DND-41 (cell line): Measurements from ENCODE around the gene LPCAT2.

Experiments used
- ATAC-seq: fragments of 200-7000 bp; cut with Tn5 transposase; 3 replicates; pipeline ENCODE4 v1.9.1; 2021; ENCODE audit warnings: low read depth; ENCODE audit not compliant: insufficient read depth
- DNase-seq: peaks from one replicate; pipeline ENCODE4 v3.0.0-alpha.2; 2020
- H2AFZ ChIP-seq: 2 replicates; pipeline ENCODE4 v1.6.0; 2012; ENCODE audit warnings: low read depth, low read length
- H3K27ac ChIP-seq: 2 replicates; pipeline ENCODE4 v1.5.1; 2012; ENCODE audit warnings: low read length, inconsistent platforms
- H3K27me3 ChIP-seq: fragments of 200-600 bp; sonication (generic); 2 replicates; pipeline ENCODE4 v1.6.0; 2012; ENCODE audit warnings: low read length, mild to moderate bottlenecking, inconsistent platforms; ENCODE audit not compliant: insufficient read depth, poor library complexity
- H3K36me3 ChIP-seq: 2 replicates; pipeline ENCODE4 v1.5.1; 2012; ENCODE audit warnings: low read length, inconsistent platforms; ENCODE audit not compliant: insufficient read depth
- H3K4me1 ChIP-seq: 2 replicates; pipeline ENCODE4 v1.5.1; 2012; ENCODE audit warnings: mild to moderate bottlenecking, low read length; ENCODE audit not compliant: insufficient read depth
- H3K4me2 ChIP-seq: 2 replicates; pipeline ENCODE4 v1.6.0; 2012; ENCODE audit warnings: mild to moderate bottlenecking, moderate library complexity, low read length, inconsistent platforms; ENCODE audit not compliant: insufficient read depth
- H3K4me3 ChIP-seq, 2 experiments: fragments of 200-600 bp in 1 of 2; shearing (Covaris generic) in 1 of 2; 2 replicates each; pipeline ENCODE4 v1.5.1; 2012 to 2016; ENCODE audit warnings: inconsistent platforms in 2 of 2, low read length in 2 of 2, mild to moderate bottlenecking in 2 of 2, low read depth in 1 of 2, moderate library complexity in 1 of 2
- H3K79me2 ChIP-seq: 2 replicates; pipeline ENCODE4 v1.6.0; 2012; ENCODE audit warnings: low read length, inconsistent platforms; ENCODE audit not compliant: insufficient read depth
- H3K9ac ChIP-seq: 2 replicates; pipeline ENCODE4 v1.6.0; 2012; ENCODE audit warnings: low read depth, mild to moderate bottlenecking, inconsistent platforms, low read length, moderate library complexity
- H3K9me3 ChIP-seq: 2 replicates; pipeline ENCODE4 v1.5.1; 2012; ENCODE audit warnings: low read length, moderate library complexity, mild to moderate bottlenecking, inconsistent platforms; ENCODE audit not compliant: insufficient read depth, severe bottlenecking
- H4K20me1 ChIP-seq: 2 replicates; pipeline ENCODE4 v1.6.0; 2012; ENCODE audit warnings: low read length; ENCODE audit not compliant: insufficient read depth
- EZH2 ChIP-seq: IDR thresholded peaks from 3 replicates; pipeline ENCODE4 v1.6.1; 2012; ENCODE audit warnings: borderline replicate concordance, low read depth, mild to moderate bottlenecking, moderate library complexity, low read length, inconsistent platforms; ENCODE audit not compliant: severe bottlenecking
- TF ChIP-seq, protein P1 (sequence below): IDR thresholded peaks from 2 replicates; pipeline ENCODE4 v1.5.1; 2012; ENCODE audit warnings: borderline replicate concordance, low read length, moderate library complexity, mild to moderate bottlenecking; ENCODE audit not compliant: poor library complexity, severe bottlenecking; ENCODE audit errors: extremely low read depth

Gene LPCAT2

DNA sequence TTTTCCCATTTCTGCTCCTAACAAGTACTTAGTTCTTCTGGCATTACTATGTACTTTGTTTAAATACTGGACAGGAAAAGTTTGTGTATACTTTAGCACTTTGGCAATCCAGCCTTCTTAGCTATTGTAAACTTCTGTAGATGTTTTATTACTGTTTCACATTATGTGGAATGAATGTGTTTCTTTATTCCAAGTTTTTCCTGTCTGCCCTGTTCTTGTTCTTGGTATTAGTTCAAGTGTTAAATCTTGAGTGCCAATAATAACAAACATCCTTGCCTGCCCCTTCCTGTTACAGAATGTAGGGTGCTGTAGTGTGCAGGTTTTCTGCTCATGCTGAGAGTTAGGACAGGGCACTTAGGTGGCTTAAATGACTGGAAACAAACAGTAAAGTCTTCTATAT is 50.4 kb downstream of the LPCAT2 start:
- H3K4me1 ChIP-seq: no peaks in the 10 kb centered on the region
- no peaks in the 10 kb centered on the region for H3K9me3 ChIP-seq
- H2AFZ ChIP-seq: no peak overlapping the region
- DNase-seq: no peak
- TF ChIP-seq EZH2: no peak
- TF ChIP-seq, protein P1, sequence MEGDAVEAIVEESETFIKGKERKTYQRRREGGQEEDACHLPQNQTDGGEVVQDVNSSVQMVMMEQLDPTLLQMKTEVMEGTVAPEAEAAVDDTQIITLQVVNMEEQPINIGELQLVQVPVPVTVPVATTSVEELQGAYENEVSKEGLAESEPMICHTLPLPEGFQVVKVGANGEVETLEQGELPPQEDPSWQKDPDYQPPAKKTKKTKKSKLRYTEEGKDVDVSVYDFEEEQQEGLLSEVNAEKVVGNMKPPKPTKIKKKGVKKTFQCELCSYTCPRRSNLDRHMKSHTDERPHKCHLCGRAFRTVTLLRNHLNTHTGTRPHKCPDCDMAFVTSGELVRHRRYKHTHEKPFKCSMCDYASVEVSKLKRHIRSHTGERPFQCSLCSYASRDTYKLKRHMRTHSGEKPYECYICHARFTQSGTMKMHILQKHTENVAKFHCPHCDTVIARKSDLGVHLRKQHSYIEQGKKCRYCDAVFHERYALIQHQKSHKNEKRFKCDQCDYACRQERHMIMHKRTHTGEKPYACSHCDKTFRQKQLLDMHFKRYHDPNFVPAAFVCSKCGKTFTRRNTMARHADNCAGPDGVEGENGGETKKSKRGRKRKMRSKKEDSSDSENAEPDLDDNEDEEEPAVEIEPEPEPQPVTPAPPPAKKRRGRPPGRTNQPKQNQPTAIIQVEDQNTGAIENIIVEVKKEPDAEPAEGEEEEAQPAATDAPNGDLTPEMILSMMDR: no peak
- H3K4me2 ChIP-seq: no peak overlapping the region
- no peaks in the 10 kb centered on the region for H3K79me2 ChIP-seq
- H3K27ac ChIP-seq: no peak overlapping the region
- no peaks in the 10 kb centered on the region for H3K36me3 ChIP-seq
- H4K20me1 ChIP-seq: no peaks in the 10 kb centered on the region
- H3K4me3 ChIP-seq: no peak overlapping the region
- H3K9ac ChIP-seq: no peak overlapping the region
- H3K27me3 ChIP-seq: peaks cover 5% of the 10 kb centered on the region
- no peak for ATAC-seq

DNA sequence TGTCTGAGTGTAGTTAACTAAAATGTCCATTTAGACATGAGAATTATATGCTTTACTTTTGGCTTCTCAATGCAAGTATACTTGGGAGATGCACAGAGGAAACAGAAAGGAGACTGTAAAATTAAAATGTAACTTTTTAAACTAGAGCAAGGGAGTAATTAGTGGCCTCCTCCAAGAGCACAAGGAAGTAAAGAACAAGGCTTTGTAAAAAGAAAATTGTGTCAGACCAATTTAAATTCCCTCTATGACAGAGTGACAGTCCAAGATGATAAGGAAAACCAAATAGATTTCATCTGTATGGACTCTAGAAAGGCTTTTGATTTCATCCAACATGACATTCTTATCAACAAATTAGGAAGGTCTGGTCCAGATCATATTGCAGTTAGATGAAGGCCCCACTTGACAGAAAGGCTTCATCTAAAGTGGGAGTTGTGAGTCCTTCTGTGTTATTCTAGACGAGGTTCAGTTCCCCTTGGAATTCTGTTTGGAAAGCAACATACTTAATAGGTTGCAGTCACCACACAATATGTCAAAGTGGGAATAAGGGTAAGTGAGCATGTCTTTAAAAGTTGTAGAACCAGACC is 51.2 kb downstream of the LPCAT2 start:
- Histone ChIP-seq H3K4me2 (no peak overlapping the region), H3K27ac (no peak overlapping the region), H3K9ac (no peak overlapping the region), H2AFZ (no peak overlapping the region), H3K27me3 (peaks cover 5% of the 10 kb centered on the region), H3K4me1 (no peaks in the 10 kb centered on the region), H4K20me1 (no peaks in the 10 kb centered on the region), H3K9me3 (no peaks in the 10 kb centered on the region), H3K36me3 (no peaks in the 10 kb centered on the region), H3K79me2 (no peaks in the 10 kb centered on the region), H3K4me3 (no peak overlapping the region)
- TF ChIP-seq, protein P1: no peak
- TF ChIP-seq EZH2: no peak
- DNase-seq (no peak), ATAC-seq (no peak)

DNA sequence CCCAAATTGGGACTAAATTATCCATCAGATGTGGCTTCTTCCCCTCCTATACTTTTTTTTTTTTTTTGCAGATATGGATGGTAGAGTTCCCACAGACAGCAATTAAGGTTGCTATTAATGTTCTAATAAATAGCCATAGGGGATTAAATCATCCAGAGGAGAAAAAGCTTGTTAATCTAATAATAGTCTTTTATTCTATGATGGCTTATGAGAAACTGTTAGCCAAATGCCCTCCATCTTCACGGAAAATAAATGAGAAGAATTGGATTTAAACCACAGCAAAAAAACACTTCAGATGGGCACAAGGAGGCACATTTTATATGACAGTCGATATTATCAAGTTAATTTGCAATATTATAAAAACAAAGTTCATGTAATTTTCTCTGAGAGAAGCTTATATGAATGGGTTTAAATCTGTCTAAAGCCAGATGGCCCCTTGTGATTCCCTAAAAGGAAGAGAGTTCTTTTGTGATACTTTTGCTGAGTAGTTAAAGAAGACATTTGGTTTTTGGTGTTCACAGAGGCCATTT is 52.5 kb downstream of the LPCAT2 start:
- no peaks in the 10 kb centered on the region for H3K9me3 ChIP-seq
- no peak overlapping the region for H2AFZ ChIP-seq
- no peaks in the 10 kb centered on the region for H3K79me2 ChIP-seq
- no peak overlapping the region for H3K27ac ChIP-seq
- peaks cover 5% of the 10 kb centered on the region for H3K27me3 ChIP-seq
- H3K4me3 ChIP-seq: no peak overlapping the region
- TF ChIP-seq, protein P1: no peak
- no peak for TF ChIP-seq EZH2
- ATAC-seq (no peak), DNase-seq (no peak)
- no peak overlapping the region for H3K4me2 ChIP-seq
- no peak overlapping the region for H3K9ac ChIP-seq
- no peaks in the 10 kb centered on the region for H3K36me3 ChIP-seq
- H3K4me1 ChIP-seq: no peaks in the 10 kb centered on the region
- H4K20me1 ChIP-seq: no peaks in the 10 kb centered on the region

DNA sequence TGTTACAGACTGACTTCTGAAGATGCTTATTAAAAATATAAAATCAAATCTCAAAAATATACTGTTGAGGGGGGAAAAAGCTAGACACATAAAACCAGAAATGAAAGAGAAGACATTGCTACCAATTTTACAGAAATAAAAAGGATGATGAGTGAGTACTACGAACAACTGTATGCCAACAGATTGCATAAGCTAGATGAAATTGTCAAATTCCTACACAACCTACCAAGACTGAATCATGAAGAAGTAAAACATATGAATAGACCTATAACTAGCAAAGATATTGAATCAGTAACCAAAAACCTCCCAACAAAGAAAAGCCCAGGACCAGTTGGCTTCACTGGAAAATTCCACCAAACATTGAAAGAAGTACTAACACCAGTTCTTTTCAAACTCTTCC is 54.1 kb downstream of the LPCAT2 start:
- Histone ChIP-seq H3K27ac (no peak overlapping the region), H3K79me2 (no peaks in the 10 kb centered on the region), H3K9me3 (no peaks in the 10 kb centered on the region), H4K20me1 (no peaks in the 10 kb centered on the region), H3K27me3 (no peaks in the 10 kb centered on the region), H3K36me3 (no peaks in the 10 kb centered on the region), H2AFZ (no peak overlapping the region), H3K4me1 (no peaks in the 10 kb centered on the region), H3K9ac (no peak overlapping the region), H3K4me3 (no peak overlapping the region), H3K4me2 (no peak overlapping the region)
- DNase-seq (no peak), ATAC-seq (no peak)
- TF ChIP-seq, protein P1: no peak
- TF ChIP-seq EZH2: no peak
